Kidney tubule cell (primary cell): Measurements from ENCODE around the gene UROC1.

Experiments used
- DNase-seq: peaks from one replicate; pipeline ENCODE4 v3.0.0-alpha.2; 2018; ENCODE audit warnings: low spot score

UROC1 gene

DNA sequence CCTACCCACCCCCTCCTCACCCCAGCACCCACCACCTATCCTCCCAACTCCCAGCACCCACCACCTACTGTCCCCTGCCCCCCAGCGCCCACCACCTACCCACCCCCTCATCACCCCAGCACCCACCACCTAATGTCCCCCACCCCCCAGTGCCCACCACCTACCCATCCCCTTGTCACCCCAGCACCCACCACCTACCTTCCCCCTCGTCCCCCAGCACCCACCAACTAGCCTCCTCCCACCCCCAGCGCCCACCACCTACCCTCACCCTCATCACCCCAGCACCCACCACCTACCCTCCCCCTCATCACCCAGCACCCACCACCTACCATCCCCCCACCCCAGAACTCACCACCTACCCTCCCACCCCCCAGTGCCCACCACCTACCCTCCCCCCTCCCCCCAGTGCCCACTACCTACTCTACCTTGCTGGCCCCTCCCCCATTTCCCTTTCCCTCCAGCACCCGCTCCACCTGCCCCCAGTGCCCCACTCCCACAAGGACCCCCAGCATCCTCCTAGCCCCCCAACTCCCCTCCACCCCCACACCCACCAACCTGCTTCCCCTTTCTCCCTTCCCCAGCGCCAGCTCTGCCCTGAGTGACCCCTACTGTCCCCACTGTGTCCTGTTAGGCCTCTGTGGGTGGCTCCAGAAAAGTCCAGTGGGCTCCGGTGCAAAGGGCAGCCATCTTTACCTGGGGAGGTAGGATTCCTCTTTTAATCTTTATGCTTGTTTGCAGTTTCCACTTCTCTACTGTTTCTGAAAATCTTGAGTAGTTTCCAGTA, 1.2 kb downstream of the UROC1 start:
- DNase-seq: no peak

DNA sequence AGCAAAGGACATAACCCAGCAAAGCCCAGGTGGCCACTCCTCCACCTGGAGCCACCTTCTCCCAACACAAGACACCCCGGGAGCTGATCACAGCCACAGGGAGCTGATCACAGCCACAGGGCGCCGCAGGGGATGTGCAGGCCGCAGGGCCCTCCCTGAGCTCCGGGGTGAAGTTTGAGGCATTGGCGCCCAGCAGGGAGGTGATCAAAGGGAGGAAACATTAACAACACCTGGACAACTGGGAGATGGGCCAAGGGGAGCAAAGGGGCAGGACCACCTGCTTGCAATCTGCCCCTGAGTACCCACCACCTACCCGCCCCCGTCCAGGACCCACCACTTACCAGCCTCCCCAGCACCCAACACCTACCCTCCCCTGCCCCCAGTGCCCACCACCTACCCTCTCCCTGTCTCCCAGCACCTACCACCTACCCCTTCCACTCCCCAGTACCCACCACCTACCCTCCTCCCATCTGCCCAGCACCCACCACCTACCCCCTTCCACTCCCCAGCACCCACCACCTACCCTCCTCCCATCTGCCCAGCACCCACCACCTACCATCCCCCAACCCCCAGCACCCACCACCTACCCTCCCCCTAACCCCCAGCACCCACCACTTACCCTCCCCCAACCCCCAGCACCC, 2.4 kb downstream of the UROC1 start:
- DNase-seq: no peak

- DNase-seq: no peak
These were observed 3.4 kb downstream of the UROC1 start for GRCh38 chr3:126514161-126514560.

GRCh38 chr3:126512916-126513650, 4.5 kb downstream of the UROC1 start:
- no peak for DNase-seq

DNA sequence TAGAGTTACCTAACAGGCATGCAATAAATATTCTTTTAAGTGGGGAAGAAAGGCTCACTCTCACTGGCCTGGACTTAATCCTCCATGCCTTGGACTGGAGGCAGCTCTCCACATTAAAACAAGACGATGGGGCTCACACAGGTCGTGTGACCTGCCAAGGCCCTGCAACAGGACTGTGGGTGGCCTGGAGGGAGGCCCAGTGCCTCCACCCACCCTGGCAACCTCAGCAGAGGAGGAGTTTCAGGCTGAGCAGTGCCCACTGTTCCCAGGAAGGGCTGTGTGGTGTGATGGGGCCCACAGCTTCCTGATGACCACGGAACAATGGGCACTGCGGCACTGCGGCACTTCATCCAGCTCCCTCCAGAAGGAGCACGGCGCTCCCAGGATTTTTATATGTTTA, 5.5 kb downstream of the UROC1 start:
- DNase-seq: no peak

GRCh38 chr3:126511291-126511690, 6.3 kb downstream of the UROC1 start:
- no peak for DNase-seq

DNA sequence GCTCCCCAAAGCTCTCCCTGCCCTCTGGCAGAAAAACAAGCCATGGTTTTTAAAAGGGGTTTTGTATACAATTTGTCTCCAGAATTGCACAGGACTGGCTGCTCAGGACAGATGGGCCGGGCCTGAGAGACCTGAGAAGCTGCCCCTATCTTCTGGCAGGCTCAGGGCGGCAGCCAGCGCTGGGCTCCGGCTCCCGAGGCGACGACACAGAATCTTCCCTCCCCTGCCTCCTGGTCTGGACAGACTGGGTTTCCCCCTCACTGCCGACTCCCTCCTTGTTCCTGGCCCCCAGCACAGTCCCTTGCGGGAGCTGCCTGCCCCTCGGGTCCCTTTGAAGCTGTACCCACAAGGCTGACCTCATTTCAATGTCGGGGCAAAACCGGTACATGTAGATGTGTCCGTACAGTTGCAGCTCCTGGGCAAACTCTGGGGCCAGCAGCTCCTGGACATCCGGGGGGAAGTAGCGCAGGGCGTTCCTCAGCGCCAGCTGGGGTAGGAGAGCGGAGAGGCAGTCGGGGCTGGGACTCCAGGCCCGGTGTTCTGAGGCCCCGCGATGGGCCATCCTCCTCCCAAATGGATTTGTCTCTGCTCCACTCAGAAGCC, 7.2 kb downstream of the UROC1 start:
- no peak for DNase-seq

- no peak for DNase-seq
These were observed 7.8 kb downstream of the UROC1 start for GRCh38 chr3:126509597-126510307.

- DNase-seq: no peak
These were observed 9.0 kb downstream of the UROC1 start for GRCh38 chr3:126508564-126508964.

- no peak for DNase-seq
These were observed 9.7 kb downstream of the UROC1 start for GRCh38 chr3:126507886-126508285.

DNA sequence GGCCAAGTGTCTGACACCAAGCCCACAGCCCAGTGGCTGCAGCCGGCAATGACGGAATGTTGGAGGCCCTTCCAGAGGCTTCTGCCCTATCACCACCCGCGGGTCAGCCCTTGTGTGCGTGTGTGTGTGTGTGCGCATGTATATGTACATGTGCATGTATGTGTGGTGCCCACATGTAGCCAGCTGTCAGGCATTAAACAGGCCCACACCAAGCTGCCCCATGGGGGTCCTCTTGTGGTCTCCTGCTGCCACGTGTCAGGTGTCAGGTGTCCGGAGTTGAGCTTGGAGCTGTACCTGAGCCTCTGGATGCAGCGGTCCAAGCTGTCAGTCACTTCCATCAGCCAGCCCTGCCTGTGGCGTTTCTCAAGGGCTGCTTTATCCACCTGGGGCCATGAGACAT, 13.9 kb downstream of the UROC1 start:
- no peak for DNase-seq

DNA sequence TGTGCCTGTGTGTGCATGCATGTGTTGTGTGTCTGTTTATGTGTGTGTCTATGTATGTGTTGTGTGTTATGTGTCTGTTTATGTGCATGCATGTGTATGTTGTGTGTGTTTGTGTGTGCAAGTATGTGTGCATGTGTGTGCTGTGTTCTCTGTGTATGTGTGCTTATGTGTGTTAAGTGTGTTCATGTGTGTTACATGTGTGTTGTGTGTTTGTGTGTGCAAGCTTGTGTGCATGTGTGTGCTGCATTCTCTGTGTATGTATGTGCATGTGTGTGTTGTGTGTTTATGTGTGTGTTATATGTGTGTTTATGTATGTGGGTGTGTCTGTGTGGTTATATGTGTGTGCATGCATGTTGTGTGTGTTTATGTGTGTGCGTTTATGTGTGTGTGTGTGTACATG, 14.9 kb downstream of the UROC1 start:
- DNase-seq: no peak

DNA sequence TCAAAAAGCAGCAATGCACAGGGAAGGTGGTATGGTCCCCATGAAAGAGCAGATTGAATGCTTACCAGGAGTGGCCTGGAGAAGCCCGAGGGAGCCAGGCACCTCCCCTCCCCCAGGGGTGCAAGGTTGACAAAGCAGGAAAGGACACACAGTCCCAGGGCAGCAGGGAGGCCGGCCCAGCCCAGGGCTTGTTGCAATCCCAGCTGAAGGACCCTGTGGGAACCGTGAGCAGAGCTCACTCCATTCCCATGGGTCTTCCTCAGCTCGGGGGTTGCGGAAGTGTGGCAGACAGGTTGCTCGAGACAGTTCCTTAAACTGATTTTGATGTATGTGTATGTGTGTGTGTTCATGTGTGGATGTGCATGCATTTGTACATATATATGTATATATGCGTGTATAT, 15.8 kb downstream of the UROC1 start:
- no peak for DNase-seq

- DNase-seq: no peak
These were observed 16.5 kb downstream of the UROC1 start for GRCh38 chr3:126501054-126501453.

GRCh38 chr3:126500016-126500415, 17.6 kb downstream of the UROC1 start:
- DNase-seq: no peak

- DNase-seq: no peak
These were observed 18.2 kb downstream of the UROC1 start for GRCh38 chr3:126499401-126499800.

DNA sequence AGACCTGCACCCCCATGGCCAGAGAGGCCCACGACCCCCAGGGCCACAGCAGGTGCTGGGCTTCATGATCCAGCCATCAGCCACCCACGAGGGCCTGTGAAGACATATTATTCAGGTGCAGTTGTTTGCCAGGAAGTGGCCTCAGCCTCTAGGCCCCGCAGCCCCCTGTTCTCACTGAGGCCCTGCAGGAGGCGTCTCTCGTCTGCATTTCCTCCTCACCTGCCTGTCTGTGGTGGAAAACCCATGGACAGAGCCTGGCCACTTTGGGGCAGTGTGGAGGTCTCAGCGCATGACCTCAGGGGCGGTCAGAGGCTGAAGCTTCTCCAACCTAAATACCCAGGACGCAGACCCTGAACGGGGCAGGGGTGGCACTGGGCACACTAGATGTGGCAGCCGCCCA, 18.6 kb downstream of the UROC1 start:
- no peak for DNase-seq

GRCh38 chr3:126498461-126498860, 19.1 kb downstream of the UROC1 start:
- no peak for DNase-seq

DNA sequence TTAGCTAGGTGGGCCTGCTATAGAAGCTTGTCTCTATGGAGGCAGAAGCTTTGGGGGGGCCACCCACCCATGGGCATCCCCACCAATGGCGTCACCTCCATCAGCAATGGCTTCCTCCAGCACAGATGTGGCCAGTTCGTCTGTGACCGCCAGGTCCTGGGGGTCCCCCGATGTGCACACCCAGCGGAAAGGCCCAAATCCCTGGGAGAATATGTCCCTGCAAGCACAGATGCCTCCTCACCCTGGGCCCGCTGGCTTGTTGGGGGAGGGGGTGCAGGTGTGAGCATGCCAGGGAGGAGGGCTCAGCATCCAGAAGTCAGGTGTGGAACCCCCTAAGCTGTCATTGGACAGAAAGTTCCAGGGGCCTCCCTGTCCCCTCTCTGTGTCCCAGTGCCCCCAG, 19.6 kb downstream of the UROC1 start:
- no peak for DNase-seq

DNA sequence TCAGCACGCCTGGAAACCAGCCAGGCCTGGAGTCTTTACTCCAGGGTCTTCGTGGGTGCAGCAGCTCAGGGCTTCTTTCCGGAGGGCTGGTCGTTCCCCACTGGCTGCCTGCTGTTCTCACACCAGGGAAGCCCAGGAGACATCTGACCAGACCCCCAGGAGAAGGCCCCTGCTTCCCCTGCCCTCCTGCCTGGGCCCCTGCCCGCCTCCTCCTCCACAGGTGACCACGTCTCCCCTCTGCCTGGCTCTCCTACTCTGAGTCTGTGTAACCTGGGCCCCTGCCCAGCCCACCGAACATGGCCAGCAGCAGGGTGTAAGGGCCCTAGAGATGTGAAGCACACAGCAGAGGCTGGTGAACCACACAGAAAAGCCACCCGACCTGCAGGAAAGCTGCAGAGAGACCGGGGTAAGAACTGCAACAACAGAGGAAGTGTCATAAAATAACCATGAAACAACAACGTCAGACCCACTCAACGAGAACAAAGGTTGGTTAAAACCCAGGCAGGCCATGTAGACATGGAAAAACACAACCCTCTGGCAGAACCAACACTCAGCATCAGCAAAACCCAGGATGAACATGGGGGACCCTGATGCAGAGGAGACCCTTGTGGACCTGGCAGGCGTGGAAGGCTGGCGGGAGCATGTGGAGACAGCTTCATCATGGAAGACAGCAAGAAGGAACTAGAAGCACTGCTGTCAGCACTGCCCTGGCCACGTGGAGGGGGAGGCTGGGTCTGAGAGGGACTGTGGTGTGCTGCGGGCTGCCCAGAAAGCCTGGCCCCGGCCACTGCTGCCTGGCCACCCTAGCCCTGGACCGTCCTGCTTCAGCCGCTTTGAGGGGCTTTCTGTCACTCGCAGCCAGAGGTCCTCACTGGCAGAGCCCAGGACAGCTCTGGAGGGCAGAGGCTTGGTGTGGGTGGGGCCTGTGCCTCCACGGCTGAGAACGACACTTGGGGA, 20.4 kb downstream of the UROC1 start:
- DNase-seq: no peak

- no peak for DNase-seq
These were observed 21.8 kb downstream of the UROC1 start for GRCh38 chr3:126495786-126496185.
